GM18519 (cell line): ENCODE measurements around the gene DSCAM.

Experiments used
- ATAC-seq: cut with Tn5 transposase; IDR thresholded peaks from one replicate; pipeline ENCODE4 v1.9.1; 2021; ENCODE audit warnings: mild to moderate bottlenecking, moderate library complexity; ENCODE audit not compliant: unreplicated experiment, low FRiP score

DSCAM gene

DNA sequence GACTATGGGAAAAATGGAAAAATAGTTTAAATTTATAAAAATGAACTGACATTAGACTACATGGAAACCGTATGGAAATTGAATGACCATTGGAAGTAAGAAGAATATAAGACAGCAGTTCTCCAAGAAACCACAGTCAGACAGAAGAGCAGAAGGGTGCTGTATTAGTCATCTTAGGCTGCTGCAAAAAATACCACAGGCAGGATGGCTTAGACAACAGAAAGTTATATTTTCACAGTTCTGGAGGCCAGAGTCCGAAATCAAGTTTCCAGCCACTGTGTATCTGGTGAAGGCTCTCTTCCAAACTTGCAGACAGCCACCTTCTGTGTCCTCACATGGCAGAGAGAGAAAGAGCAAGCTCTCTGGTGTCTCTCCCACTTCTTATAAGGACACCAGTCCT, 175.2 kb downstream of the DSCAM start:
- ATAC-seq = no peak

DNA sequence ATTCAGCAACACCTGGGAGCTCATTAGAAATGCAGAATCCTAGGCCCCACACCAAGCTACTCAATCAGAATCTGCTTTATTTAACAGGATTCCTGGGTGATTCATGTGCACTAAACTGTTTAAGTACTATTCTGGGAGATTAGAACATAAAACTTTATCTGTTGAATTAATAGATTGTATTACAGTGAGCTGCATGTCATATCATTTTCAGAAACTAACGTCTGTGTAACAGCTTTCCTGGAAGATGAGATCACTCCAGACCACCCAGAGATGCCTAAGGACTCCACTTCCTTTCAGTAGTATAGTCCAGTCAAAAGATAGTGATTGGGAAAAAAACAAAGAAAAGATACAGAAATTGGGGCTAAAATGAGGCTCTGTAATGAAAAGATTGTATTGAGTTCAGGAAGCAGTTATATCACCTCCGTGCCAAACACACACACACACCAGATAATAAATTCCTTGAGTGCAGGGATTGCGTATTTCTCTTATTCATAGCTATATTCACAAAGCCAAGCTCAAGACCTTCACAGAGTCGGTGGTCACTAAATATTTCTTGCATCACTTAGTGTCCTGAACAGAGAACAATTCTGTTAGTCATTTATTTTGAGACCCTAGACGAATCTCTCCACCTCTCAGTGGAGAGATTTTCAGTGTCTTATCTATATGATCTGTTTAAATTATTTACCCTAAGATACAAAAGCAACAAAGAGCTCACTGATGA, 178.2 kb downstream of the DSCAM start:
- ATAC-seq = no peak

DNA sequence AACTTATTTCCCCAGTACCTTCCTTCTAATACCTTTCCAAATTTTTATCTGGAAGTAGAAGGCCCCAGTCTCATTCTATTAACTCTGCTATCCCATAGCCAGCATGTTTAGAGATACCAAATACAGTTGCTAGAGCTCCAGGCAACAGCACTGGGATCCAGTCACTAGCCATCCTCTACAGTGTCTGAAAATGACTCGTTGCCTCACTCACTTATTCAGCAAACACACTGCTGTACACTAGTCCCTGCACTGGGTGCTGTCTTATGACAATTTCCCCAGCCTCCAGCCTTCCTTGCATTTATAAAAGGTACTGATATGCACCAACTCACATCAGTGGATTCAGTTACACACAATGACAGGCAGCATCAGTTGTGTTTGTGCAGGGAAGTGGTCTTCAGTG, 179.0 kb downstream of the DSCAM start:
- no peak for ATAC-seq

DNA sequence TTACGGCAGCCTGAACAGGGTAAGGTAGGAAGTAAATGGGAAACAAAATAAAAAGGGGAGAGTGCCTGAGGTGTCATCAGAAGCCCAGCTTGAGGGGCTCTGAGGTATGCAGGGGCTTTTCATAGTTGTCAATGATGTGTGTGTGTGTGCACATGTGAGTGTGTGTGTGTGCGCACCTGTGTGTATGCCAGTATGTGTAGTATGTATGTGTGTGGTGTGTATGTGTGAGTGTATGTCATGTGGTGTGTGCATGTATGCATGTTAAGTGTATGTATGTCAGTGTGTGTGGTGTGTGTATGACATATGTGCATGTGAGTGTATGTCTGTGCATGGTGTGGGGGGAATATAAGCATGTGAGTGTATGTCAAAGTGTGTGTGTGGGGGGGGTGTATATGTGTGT, 184.1 kb downstream of the DSCAM start:
- no peak for ATAC-seq

DNA sequence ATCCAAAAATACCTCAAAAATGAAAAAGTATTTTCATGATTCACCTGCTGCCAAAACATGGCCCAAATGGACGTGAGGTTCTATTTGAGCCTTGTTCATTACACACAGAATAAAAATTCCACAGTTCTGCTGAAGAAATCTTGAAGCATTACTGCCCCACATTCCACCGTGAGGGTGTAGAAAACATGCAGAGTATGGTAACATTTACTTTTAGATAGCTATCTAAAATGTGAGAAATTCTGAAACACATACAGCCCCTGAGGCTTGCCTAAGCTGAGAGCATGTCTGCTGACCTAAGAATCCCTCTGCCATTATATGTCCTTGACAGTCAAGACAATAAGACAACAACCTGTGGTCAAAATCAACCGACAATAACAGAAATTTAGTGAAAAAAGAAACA, 186.5 kb downstream of the DSCAM start:
- no peak for ATAC-seq

DNA sequence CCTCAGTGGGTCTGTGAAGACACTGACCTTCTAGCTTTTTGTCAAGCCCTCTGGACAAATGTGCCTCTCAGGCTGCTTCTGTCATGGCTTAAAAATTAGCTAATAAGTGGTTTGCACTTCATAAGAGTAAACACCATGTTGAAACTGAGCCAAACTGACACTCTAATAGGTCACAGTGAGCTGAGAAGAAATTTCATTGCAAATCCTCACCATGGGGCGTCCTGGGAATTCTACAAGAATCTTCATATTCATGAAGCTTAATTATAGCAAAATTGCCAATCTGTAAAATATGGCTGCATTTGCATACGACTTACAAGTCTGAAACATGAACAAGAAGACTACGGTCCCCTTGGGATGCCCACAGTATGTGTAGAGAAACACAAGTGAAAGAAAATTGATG, 188.6 kb downstream of the DSCAM start:
- no peak for ATAC-seq

DNA sequence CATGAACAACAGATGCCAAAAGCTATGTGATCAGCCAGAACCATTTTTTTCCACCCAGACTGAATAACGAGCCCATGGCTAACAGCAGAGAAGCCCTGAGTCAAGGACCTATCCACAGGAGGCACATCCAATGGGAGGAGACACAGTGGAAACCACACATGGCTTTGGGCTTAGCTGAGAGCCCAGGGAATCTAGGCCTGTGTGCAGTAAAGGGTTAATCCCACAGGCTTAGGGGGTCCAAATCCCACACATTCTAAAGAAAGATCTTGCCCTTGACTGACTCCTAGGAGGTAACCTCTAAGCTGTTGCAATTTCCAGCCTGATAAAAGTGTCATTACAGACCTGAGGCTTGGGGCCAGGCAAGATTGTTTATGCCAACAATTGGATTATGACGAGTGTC, 194.5 kb downstream of the DSCAM start:
- no peak for ATAC-seq

DNA sequence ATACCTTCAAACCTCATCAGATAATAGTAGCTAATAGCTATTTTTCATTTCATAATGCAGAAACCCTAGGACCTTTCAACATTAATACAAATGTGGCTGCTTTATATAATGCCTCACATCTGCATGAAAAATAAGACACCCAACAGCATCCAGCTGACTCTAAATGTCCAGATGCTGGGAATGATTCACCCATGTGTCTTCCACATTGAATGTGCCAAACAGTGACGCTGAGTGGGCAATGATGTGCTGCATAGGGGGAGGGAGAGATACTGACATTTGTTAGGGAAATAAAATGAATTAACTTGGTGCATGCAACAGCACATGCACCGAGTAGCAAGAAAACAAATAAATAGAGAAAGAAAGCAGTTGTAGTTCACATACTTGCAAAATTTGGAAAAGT, 199.3 kb downstream of the DSCAM start:
- no peak for ATAC-seq

DNA sequence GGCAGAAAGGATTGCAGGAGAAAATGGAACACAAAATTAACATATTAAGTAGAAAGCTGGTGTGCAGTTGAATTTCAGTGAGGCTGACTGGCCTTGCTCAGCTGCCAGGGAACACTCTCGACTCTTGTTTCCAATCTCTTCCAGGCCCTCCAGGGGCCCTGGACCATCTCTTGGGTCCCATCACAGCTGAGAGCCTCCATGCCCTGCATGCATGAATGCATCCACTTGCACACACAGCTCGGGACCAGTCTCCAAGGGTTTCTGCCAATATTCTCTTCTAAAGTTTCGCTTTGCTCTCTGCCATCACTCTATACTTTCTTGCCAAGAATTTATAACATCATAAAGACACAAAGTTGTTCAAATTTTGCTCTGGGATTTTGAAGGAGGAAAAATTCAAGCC, 200.3 kb downstream of the DSCAM start:
- no peak for ATAC-seq

DNA sequence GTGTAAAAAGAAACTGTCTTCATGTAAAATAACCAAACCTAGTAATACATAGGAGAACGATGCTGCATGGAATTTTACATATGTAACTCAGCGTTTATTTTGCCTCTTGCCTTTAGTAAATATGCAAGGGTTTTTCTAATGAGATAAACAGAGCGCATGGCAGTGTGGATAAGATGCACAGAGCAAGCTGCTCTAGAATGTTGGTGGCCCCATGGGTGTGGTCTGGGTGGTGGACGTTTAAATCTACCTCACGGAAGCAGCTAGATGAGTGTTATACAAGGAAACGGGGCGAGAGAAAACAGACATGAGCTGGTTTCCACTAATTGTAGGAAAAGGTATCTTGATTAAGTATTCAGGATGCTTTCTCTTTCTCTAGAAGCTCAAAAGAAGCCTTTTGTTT, 205.9 kb downstream of the DSCAM start:
- no peak for ATAC-seq

DNA sequence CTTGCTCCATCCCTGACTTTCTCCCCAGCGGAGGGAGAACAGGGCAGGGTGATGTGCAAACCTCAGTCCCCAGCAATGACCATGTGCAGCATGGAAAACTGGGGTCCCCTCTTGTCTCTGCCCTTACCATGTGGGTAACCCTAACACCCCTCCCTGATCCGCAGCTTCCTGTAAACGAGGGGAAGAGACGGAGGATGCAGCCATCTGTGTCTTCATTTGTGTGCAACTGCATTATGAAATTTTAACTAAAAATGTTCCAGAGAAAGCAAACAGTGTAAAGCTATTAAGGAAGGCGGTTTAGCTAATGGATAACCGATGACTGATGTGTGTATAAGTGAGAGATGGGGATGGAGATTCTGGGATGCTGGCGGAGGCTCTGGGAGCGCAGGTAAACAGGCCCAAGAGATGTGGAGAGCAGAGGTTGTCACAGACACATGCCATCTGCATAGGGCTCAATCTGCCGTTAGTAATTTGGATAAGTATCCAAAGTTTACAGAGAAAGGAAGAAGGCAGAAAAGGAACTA, 206.6 kb downstream of the DSCAM start:
- no peak for ATAC-seq

DNA sequence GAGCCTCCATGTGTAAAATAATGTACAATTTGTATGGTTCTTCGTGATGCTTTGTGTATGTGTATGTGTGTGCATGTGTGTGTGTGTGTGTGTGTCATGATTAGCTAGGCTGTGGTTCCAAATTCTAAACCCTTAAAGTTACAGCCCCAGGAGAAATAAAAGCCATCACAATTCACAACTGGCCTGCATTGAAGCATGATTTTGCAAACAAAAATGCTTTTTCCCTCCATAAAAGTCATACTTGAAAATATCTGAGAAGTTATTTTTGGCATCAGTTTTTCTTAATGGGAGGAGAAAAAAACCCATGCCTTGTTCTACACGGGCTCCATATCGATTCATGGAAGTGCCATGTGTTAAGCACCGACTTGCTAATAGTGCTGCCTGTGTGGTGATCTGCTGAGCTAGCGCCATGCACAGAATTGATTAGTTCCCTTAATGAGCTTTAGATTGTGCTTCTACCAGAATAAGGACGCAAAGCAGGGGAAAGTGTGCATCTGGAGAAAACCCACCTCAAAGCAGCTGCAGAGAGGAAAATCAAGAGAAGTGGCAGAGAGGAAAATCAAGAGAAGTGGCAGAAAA, 207.3 kb downstream of the DSCAM start:
- ATAC-seq = no peak

DNA sequence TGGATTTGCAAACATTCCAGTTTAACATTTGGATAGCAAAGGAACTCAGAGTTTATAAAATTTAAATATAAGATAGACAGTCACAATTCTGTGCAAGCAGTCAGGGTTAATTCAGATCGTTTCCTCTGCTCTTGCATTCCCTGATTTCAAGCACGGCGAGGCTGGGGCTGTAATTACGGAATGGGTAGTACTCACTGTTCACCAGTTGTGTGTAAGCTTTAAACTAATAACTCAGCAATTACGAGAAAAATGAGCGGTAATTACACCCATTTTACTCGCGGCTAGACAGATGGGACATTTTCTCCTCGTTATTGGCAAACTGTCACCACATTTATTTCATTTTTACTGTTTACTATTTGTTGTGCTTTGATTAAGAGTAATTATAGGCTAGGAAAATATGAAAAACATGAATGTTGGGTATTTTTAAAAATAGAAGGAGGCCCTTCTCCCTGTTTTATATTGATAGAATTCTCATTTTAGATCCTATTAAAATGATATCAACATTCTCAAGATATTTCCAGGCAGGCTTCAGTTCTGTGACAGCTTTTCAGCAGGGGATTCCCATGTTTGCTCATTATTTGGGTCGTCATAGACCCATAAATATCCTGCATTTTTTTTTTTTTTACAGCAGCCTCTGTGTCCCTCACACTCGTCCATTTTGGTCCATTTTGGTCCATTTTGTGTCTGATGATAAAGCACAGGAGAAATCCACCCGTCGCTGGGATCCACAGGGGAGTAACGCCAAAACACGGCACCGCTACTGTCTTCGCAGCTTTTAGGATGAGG, 208.3 kb downstream of the DSCAM start:
- ATAC-seq = no peak

DNA sequence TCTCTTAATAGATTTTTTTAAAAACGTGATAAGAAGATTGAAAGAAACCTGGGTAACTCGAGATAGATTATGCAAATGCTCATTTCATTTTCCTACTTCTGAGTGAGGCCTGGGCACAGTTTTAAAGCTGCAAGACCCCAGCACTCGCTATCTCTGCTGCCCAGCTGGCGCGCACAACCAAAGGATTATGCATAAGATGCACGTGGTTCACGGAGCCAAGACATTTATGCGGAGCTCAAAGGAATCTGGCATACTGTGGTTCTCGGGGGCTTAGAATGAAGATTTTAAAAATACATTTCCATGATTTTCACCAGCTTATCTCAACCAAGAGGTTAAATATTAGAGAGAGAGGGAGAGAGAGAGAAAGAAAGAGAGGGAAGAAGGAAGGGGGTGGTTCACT, 210.9 kb downstream of the DSCAM start:
- no peak for ATAC-seq

DNA sequence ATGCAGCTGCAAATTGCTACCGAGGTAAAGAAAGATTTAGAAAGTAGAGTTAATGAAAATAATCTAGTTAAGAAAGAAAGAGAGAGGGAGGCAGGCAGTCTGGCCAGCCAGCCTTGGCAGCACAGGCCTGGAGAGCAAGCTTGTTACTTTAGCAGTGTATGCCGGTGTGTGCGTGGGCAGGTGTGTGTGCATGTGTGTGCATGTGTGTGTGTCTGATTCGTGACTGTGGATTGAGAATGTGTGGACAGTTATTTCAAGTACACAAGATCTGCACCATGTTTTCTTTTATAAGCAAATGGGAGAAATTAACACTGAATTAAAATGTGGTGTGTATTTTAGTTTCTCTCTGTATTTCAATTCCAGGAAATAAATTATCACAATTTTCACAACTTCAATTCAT, 211.6 kb downstream of the DSCAM start:
- no peak for ATAC-seq

DNA sequence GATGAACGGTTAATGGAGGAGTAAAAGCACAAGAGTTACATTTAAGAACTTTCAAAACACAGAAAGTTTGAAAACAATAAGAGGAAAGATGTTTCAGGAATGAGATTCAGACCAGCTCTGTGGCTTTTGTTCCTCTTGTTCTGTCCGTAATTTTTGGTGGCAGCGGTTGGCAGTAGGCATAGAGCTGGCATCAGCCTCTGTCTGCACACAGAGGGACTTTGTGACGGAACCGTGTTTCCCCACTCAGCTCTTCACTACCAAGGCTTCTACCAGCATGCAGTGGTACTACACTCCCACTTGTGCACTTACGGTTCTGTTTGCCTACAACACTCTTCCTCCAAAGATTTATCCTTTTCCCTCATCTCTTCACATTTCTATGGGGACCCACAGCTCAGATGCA, 212.8 kb downstream of the DSCAM start:
- ATAC-seq = no peak

DNA sequence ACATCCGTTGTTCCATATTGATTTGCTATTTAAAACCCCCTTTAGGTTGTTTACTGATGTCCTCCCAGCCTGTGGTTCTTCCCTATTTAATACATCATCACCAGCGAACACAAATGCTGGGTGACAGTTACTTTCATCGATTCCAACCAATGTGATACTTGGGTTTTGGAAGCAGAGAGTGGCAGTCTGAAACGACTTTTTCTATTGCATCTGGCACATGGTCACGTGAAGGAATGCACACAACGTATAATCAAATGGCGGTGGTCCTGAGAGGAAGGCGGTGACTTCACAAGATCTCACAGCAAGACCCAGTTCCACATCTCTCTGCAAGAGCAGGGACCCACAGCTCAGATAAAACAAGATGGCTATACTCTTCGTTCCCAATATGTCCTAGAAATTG, 213.9 kb downstream of the DSCAM start:
- ATAC-seq = no peak

DNA sequence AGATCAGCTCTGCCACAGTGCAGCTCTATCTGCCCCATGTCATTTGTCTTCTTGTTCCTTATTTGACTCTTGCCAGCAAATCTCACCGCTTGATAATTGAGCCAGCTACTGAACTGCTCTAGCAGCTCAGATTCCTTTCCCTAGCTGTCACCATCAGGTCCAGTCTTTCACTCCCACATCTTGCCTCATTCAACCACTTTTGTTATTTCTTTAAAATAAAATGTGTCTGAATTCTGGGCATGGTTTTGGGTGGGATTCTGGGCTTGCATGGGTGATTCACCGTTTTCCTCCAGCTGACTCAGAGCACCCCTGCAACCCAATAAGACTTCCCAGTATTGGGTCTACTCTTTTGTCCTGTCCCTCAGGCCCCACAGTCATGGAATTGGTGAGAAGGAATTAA, 215.7 kb downstream of the DSCAM start:
- ATAC-seq = no peak

DNA sequence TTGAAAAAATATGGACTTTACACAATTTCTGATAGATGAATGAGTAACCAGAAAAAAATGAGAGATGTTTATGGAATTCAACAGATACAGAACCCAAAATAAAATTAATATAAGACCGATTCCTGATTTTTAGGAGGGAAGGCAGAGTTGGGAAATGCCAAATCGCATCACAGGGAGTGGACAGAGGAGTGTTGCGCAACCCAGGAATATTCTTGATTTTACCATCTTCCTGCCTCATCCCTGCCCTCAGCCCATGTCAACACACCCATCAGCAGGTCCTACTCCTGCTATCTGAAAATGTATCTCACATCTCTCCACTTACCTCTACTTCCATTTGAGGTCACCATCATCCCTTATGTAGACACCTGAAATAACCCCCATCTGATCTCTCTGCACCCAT, 221.0 kb downstream of the DSCAM start:
- ATAC-seq = no peak

DNA sequence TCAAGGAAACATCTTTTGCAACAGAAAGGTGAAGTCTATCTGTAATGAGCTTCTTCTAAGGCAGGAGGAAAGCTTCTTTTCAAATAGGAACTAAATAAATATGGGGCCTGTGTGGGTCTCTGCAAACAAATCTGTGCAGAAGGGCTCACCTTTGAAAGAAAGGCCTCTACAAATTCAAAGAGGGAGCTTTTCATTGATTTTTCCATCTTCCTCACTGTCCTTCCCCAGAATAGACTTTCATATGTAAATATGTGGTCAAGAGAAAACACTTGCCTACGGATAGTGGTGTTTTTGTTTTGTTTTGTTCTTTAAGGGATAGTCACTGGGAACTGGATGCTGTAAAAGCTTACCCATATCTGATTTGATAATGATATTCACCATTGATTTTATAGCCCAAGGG, 223.4 kb downstream of the DSCAM start:
- ATAC-seq = no peak

DNA sequence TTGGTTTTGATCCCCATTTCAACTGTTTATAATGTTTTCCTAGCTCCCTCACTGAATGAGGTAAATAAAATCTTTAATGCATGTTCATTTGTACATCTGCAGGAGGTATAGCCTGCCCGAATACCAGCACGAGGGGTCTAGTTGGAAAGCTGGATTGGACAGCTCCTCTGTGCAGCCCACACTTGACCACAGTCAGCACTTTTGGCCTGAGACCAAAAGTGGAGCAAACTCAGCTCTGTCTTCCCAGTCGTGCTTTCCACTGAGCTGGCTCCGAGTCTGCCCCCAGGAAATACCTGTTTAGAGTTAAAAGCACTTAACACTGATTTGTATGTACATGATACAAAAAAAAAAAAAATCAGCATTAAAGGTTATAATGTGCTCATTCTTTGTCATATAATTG, 224.4 kb downstream of the DSCAM start:
- ATAC-seq = no peak
